BLaER1 (cell line): ENCODE data around the gene GPSM3.
"Not testable (repeated sequence)": the region's sequence is repeated elsewhere in the genome, so short reads cannot be mapped to it uniquely, and the experiment has no call there.

Source experiments
- H3K27ac ChIP-seq: shearing (Covaris generic); formaldehyde crosslinking; 2 replicates; pipeline ENCODE4 v1.8.1; 2022
- H3K27me3 ChIP-seq: shearing (Covaris generic); formaldehyde crosslinking; 2 replicates; pipeline ENCODE4 v1.8.1; 2022
- H3K36me3 ChIP-seq: shearing (Covaris generic); formaldehyde crosslinking; 2 replicates; pipeline ENCODE4 v1.8.1; 2022
- H3K4me1 ChIP-seq: shearing (Covaris generic); formaldehyde crosslinking; 2 replicates; pipeline ENCODE4 v1.8.1; 2022
- H3K4me2 ChIP-seq: shearing (Covaris generic); formaldehyde crosslinking; 2 replicates; pipeline ENCODE4 v1.8.1; 2022
- H3K4me3 ChIP-seq: shearing (Covaris generic); formaldehyde crosslinking; 2 replicates; pipeline ENCODE4 v1.8.1; 2022
- H3K9ac ChIP-seq: shearing (Covaris generic); formaldehyde crosslinking; 2 replicates; pipeline ENCODE4 v1.8.1; 2022
- H3K9me3 ChIP-seq: shearing (Covaris generic); formaldehyde crosslinking; 2 replicates; pipeline ENCODE4 v1.8.1; 2022
- H4K20me1 ChIP-seq: shearing (Covaris generic); formaldehyde crosslinking; 2 replicates; pipeline ENCODE4 v1.8.1; 2022
- Cebpa-rat ChIP-seq: shearing (Covaris generic); IDR thresholded peaks from 2 replicates; pipeline ENCODE4 v1.8.1; 2022

Gene GPSM3

GRCh38 chr6:32194825-32195651, 2.6 kb upstream of the GPSM3 start:
- Histone ChIP-seq H3K4me1 (peaks cover 58% of the 10 kb centered on the region), H3K4me2 (peak overlapping the region; percentile 99), H3K36me3 (no peaks in the 10 kb centered on the region), H3K4me3 (peak overlapping the region; percentile 72), H3K9ac (peak overlapping the region; percentile 81), H4K20me1 (no peaks in the 10 kb centered on the region), H3K27me3 (no peaks in the 10 kb centered on the region), H3K9me3 (no peaks in the 10 kb centered on the region), H3K27ac (peak overlapping the region; percentile 79)
- TF ChIP-seq Cebpa-rat = no peak

GRCh38 chr6:32194388-32194787, 1.9 kb upstream of the GPSM3 start:
- TF ChIP-seq Cebpa-rat = no peak
- H3K4me1 ChIP-seq = peaks cover 58% of the 10 kb centered on the region
- H3K4me3 ChIP-seq = peak overlapping the region; percentile 72; the same call in 1 of the 2 replicates
- peak overlapping the region; percentile 99 for H3K4me2 ChIP-seq
- H3K36me3 ChIP-seq = no peaks in the 10 kb centered on the region
- no peaks in the 10 kb centered on the region for H3K9me3 ChIP-seq
- H3K27ac ChIP-seq = peak overlapping the region; percentile 79
- no peaks in the 10 kb centered on the region for H4K20me1 ChIP-seq
- no peaks in the 10 kb centered on the region for H3K27me3 ChIP-seq
- peak overlapping the region; percentile 81; the same call in 1 of the 2 replicates for H3K9ac ChIP-seq

- Histone ChIP-seq H3K4me3 (peak overlapping the region; percentile 80), H3K4me2 (peak overlapping the region; percentile 99), H3K9ac (peak overlapping the region; percentile 85), H3K27ac (peak overlapping the region; percentile 95), H3K4me1 (peaks cover 70% of the 10 kb centered on the region)
- not testable (repeated sequence) for H3K27me3 ChIP-seq, H4K20me1 ChIP-seq, H3K9me3 ChIP-seq, H3K36me3 ChIP-seq
Measured at GRCh38 chr6:32193096-32193495, 653 bp upstream of the GPSM3 start.

- TF ChIP-seq Cebpa-rat = no peak
- no peaks in the 10 kb centered on the region for H3K9me3 ChIP-seq
- H3K27me3 ChIP-seq = no peaks in the 10 kb centered on the region
- no peaks in the 10 kb centered on the region for H4K20me1 ChIP-seq
- peak overlapping the region; percentile 85 for H3K9ac ChIP-seq
- peak overlapping the region; percentile 99 for H3K4me2 ChIP-seq
- peak overlapping the region; percentile 95 for H3K27ac ChIP-seq
- H3K4me1 ChIP-seq = peaks cover 75% of the 10 kb centered on the region
- H3K4me3 ChIP-seq = peak overlapping the region; percentile 80
- peaks cover 14% of the 10 kb centered on the region for H3K36me3 ChIP-seq
Measured at GRCh38 chr6:32191696-32192607, 491 bp downstream of the GPSM3 start.

GRCh38 chr6:32190911-32191677, 1.3 kb downstream of the GPSM3 start:
- H3K4me1 ChIP-seq = peaks cover 76% of the 10 kb centered on the region
- peak overlapping the region; percentile 85 for H3K9ac ChIP-seq
- peak overlapping the region; percentile 95 for H3K27ac ChIP-seq
- H3K27me3 ChIP-seq = no peaks in the 10 kb centered on the region
- TF ChIP-seq Cebpa-rat = no peak
- H3K4me2 ChIP-seq = peak overlapping the region; percentile 99
- H3K9me3 ChIP-seq = no peaks in the 10 kb centered on the region
- peak overlapping the region; percentile 80 for H3K4me3 ChIP-seq
- no peaks in the 10 kb centered on the region; the same call in 1 of the 2 replicates for H4K20me1 ChIP-seq
- peaks cover 23% of the 10 kb centered on the region for H3K36me3 ChIP-seq

- H3K4me3 ChIP-seq = peak within 1 kb of the TSS; percentile 80
- H3K4me2 ChIP-seq = peak within 1 kb of the TSS; percentile 99
- peaks cover 26% of the 10 kb centered on the region for H3K36me3 ChIP-seq
- H4K20me1 ChIP-seq = no peaks in the 10 kb centered on the region; the same call in 1 of the 2 replicates
- peak within 1 kb of the TSS; percentile 95 for H3K27ac ChIP-seq
- peaks cover 76% of the 10 kb centered on the region for H3K4me1 ChIP-seq
- H3K27me3 ChIP-seq = no peaks in the 10 kb centered on the region
- no peak for TF ChIP-seq Cebpa-rat
- H3K9me3 ChIP-seq = no peaks in the 10 kb centered on the region
- peak within 1 kb of the TSS; percentile 95 for H3K9ac ChIP-seq
Measured at GRCh38 chr6:32190054-32190851, 2.2 kb downstream of the GPSM3 start, which contains the start of gene PBX2. Gene PBX2 (minus strand): TSS chr6:32190202. CDS start chr6:32189915, 287 bp downstream.

- H3K9ac ChIP-seq = peak overlapping the region; percentile 95
- H3K4me3 ChIP-seq = peak overlapping the region; percentile 80
- H4K20me1 ChIP-seq = no peaks in the 10 kb centered on the region; the same call in 1 of the 2 replicates
- no peak for TF ChIP-seq Cebpa-rat
- H3K27me3 ChIP-seq = no peaks in the 10 kb centered on the region
- H3K4me2 ChIP-seq = peak overlapping the region; percentile 98
- peaks cover 70% of the 10 kb centered on the region for H3K4me1 ChIP-seq
- H3K27ac ChIP-seq = peak overlapping the region; percentile 94
- peaks cover 26% of the 10 kb centered on the region for H3K36me3 ChIP-seq
- H3K9me3 ChIP-seq = no peaks in the 10 kb centered on the region
Measured at GRCh38 chr6:32189742-32190053, 2.7 kb downstream of the GPSM3 start.

GRCh38 chr6:32189069-32189741, 3.2 kb downstream of the GPSM3 start:
- Histone ChIP-seq H3K9me3 (no peaks in the 10 kb centered on the region), H3K27ac (peak overlapping the region; percentile 94), H3K4me1 (peaks cover 66% of the 10 kb centered on the region), H3K4me3 (peak overlapping the region; percentile 80), H3K27me3 (no peaks in the 10 kb centered on the region), H3K9ac (peak overlapping the region; percentile 95), H3K4me2 (peak overlapping the region; percentile 98), H4K20me1 (no peaks in the 10 kb centered on the region; the same call in 1 of the 2 replicates), H3K36me3 (peaks cover 28% of the 10 kb centered on the region)
- no peak for TF ChIP-seq Cebpa-rat
